GM10266 (cell line): ENCODE results near the gene CEP162.

Experiments used
- DNase-seq: peaks from one replicate; pipeline ENCODE4 v3.0.0; 2012; ENCODE audit errors: extremely low spot score
- TF ChIP-seq, protein P1 (sequence below): IDR thresholded peaks from 2 replicates; pipeline ENCODE4 v1.5.1; 2012; ENCODE audit warnings: mild to moderate bottlenecking, low read depth; ENCODE audit not compliant: control insufficient read depth, insufficient read depth; ENCODE audit errors: missing control alignments

CEP162 gene

DNA sequence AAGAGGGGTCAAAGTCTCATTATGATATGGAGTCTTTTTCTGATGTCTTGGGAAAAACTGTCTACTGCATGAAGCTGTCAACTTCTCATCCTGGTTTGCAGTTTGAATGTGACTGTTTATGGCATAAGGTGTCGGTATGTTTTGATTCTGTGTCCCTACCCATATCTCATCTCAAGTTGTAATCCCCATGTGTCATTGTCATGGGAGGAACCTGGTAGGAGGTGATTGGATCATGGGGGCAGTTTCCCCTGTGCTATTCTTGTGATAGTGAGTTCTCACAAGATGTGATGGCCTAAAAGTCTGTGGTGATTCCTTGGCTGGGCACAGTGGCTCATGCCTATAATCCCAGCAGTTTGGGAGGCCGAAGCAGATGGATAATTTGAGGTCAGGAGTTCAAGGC lies 146.2 kb downstream of the CEP162 start:
- DNase-seq: no peak
- TF ChIP-seq, protein P1, sequence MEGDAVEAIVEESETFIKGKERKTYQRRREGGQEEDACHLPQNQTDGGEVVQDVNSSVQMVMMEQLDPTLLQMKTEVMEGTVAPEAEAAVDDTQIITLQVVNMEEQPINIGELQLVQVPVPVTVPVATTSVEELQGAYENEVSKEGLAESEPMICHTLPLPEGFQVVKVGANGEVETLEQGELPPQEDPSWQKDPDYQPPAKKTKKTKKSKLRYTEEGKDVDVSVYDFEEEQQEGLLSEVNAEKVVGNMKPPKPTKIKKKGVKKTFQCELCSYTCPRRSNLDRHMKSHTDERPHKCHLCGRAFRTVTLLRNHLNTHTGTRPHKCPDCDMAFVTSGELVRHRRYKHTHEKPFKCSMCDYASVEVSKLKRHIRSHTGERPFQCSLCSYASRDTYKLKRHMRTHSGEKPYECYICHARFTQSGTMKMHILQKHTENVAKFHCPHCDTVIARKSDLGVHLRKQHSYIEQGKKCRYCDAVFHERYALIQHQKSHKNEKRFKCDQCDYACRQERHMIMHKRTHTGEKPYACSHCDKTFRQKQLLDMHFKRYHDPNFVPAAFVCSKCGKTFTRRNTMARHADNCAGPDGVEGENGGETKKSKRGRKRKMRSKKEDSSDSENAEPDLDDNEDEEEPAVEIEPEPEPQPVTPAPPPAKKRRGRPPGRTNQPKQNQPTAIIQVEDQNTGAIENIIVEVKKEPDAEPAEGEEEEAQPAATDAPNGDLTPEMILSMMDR: no peak

DNA sequence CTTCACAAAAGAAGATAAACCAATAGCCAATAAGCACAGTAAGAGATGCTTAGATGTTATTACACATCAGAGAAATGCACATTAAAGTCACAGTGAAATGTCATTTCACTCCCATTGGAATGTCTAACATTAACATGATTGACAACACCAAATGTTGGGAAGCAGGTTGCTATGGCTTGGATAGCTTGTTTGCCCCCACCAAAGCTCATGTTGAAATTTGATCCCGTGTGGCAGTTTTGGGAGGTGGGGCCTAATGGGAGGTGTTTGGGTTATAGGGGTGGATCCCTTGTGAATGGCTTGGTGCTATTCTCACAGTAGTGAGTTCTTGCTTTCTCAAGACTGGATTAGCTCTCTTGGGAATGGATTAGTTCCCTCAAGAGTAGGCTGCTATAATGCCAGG lies 149.1 kb downstream of the CEP162 start:
- TF ChIP-seq, protein P1: no peak
- DNase-seq: no peak

DNA sequence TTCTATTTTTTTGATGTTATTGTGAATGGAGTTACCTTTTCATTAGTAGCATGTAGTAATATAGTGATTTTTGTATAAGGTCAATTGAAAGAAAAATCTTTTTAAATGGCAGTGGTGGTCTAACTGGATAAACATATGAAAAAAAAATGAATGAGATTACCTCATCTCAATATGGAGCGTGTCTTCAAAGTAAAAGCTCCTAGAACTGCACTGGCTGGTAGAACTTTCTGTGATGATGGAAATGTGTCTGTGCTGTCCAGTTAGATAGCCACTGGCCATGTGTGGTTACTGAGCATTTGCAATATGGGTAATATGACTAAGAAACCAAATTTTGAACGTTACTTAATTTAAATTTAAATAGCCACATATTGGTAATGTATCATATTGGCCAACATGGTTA lies 149.8 kb downstream of the CEP162 start:
- TF ChIP-seq, protein P1: no peak
- no peak for DNase-seq

DNA sequence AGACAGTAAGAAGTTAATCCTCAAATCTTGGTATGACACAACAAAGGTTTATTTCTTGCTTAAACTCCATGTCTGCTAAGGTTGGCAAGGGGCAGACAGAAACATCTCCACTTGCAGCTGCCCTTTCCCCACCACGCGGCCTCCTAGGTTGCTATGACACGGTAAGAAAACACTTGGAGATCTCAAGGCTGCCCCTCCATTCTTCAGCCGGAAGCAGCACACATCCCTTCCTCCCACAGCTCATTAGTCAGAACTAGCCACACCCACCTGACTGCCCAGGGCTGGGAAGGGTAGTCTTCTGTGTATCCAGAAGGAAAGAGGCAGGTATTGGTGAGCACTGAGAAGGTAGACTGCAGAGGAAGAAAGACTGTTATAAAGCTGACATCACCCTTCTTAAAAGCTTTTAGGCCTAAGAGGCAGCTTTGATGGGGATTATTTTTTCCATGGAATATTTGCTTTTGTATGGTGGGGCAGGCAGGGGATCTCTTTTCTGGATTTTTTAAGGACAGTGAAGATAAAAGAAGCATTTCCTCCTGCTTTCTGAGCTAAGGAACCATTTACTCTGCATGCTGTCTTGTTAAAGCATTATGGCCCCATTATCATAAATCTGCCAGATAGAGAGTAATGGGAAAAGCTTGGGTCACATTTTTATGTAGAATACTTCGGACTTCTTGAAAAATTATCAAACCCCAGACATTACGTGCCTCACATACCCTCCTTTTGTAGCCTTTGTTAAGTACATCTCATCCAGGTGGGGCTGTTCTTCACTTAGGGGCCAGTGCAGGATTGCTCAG lies 152.3 kb downstream of the CEP162 start:
- TF ChIP-seq, protein P1: no peak
- no peak for DNase-seq
